Right atrium auricular region (tissue), 2 donors: ENCODE results near the gene CETP. TPM values are rescaled to one million over a fixed set of nuclear protein-coding genes. Genes with fewer than 3 reads are reported as not detected.

Experiments used
- DNase-seq: peaks from one replicate; pipeline ENCODE4 v3.0.0-alpha.2; 2019; ENCODE audit warnings: low spot score
- H3K27ac ChIP-seq, 2 donors: fragments of 200-600 bp; sonication (generic); 1 replicate in 1 of 2; 2 replicates in 1 of 2; pipeline ENCODE4 v1.5.1; 2016 to 2019
- H3K27me3 ChIP-seq, 2 donors: fragments of 200-600 bp; sonication (generic); one replicate each; pipeline versions ENCODE4 v1.5.1 to v1.6.0; 2017 to 2019
- H3K36me3 ChIP-seq: fragments of 200-600 bp; sonication (generic); one replicate; pipeline ENCODE4 v1.5.1; 2016
- H3K4me1 ChIP-seq, 2 donors: fragments of 200-600 bp; sonication (generic); one replicate each; pipeline versions ENCODE4 v1.5.1 to v1.6.0; 2017 to 2019
- H3K4me3 ChIP-seq, 2 donors: fragments of 200-600 bp; sonication (generic); 1 replicate in 1 of 2; 2 replicates in 1 of 2; pipeline ENCODE4 v1.5.1; 2017 to 2019; ENCODE audit warnings: mild to moderate bottlenecking in 1 of 2, moderate library complexity in 1 of 2
- H3K9me3 ChIP-seq, 2 donors: fragments of 200-600 bp; sonication (generic); one replicate each; pipeline ENCODE4 v1.5.1; 2019
- total RNA-seq, 2 donors: library from RNA; depleted of rRNA; stranded (reverse); fragments of >200 nt; gene quantifications; one replicate each; pipeline ENCODE4 v1.1.0, GENCODE V29; 2016
- TF ChIP-seq, protein P1 (sequence below), 2 donors: fragments of 200-600 bp; sonication (generic); IDR thresholded peaks; one replicate each; pipeline ENCODE4 v1.5.1; 2019; ENCODE audit warnings: antibody characterized with exemption in 2 of 2

CETP gene
- total RNA-seq, 2 donors from 2014 or later = not detected

DNA sequence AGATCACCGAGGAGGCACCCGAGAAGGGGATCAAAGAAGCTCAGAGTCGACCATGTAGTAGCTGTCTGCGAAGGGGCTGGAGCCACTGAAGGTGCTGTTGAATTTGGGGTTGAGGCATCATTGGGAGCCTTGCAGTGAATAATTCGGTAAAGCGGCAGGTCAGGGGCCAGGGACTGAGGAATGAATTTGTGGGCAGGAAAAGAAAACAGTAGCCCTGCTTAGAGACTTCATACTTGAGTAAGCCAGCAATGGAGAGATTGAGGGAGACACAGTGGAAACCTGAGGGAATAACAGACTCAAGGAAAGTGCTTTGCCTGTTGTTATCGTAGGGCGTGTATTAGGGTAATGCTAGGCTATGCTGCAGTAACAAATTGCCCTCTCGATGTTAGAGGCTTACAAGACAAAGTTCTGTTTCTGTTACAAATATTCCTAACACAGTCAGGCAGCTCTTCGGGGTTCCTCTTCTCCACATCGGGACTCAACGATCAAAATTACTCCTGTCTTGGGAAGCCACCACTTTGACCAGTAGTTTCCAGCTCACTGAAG, 43.2 kb upstream of the CETP start:
- H3K9me3 ChIP-seq = no peaks in the 10 kb centered on the region
- DNase-seq = no peak
- no peak overlapping the region for H3K4me3 ChIP-seq
- no peaks in the 10 kb centered on the region for H3K27me3 ChIP-seq
- H3K36me3 ChIP-seq = no peaks in the 10 kb centered on the region
- H3K27ac ChIP-seq = no peak overlapping the region
- TF ChIP-seq, protein P1, sequence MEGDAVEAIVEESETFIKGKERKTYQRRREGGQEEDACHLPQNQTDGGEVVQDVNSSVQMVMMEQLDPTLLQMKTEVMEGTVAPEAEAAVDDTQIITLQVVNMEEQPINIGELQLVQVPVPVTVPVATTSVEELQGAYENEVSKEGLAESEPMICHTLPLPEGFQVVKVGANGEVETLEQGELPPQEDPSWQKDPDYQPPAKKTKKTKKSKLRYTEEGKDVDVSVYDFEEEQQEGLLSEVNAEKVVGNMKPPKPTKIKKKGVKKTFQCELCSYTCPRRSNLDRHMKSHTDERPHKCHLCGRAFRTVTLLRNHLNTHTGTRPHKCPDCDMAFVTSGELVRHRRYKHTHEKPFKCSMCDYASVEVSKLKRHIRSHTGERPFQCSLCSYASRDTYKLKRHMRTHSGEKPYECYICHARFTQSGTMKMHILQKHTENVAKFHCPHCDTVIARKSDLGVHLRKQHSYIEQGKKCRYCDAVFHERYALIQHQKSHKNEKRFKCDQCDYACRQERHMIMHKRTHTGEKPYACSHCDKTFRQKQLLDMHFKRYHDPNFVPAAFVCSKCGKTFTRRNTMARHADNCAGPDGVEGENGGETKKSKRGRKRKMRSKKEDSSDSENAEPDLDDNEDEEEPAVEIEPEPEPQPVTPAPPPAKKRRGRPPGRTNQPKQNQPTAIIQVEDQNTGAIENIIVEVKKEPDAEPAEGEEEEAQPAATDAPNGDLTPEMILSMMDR (IDR thresholded peaks at IDR 0.05) = no peak
- peaks cover 0 to 26% of the 10 kb centered on the region in 2 donors for H3K4me1 ChIP-seq

- no peak for DNase-seq
- H3K4me1 ChIP-seq = peaks cover 0 to 25% of the 10 kb centered on the region in 2 donors
- H3K36me3 ChIP-seq = no peaks in the 10 kb centered on the region
- no peak overlapping the region for H3K27ac ChIP-seq
- no peaks in the 10 kb centered on the region for H3K27me3 ChIP-seq
- TF ChIP-seq, protein P1 (IDR thresholded peaks at IDR 0.05) = no peak
- H3K4me3 ChIP-seq = no peak overlapping the region
- no peaks in the 10 kb centered on the region for H3K9me3 ChIP-seq
Observed at GRCh38 chr16:56919099-56919800, 42.5 kb upstream of the CETP start.

- TF ChIP-seq, protein P1 (IDR thresholded peaks at IDR 0.05) = no peak
- Histone ChIP-seq H3K27me3 (no peaks in the 10 kb centered on the region), H3K36me3 (no peaks in the 10 kb centered on the region), H3K9me3 (no peaks in the 10 kb centered on the region), H3K27ac (no peak overlapping the region), H3K4me3 (no peak overlapping the region), H3K4me1 (peaks cover 0 to 10% of the 10 kb centered on the region in 2 donors)
- DNase-seq = no peak
Observed at GRCh38 chr16:56921571-56921970, 40.2 kb upstream of the CETP start.

GRCh38 chr16:56923481-56924091, 38.2 kb upstream of the CETP start:
- TF ChIP-seq, protein P1 (IDR thresholded peaks at IDR 0.05) = no peak

DNA sequence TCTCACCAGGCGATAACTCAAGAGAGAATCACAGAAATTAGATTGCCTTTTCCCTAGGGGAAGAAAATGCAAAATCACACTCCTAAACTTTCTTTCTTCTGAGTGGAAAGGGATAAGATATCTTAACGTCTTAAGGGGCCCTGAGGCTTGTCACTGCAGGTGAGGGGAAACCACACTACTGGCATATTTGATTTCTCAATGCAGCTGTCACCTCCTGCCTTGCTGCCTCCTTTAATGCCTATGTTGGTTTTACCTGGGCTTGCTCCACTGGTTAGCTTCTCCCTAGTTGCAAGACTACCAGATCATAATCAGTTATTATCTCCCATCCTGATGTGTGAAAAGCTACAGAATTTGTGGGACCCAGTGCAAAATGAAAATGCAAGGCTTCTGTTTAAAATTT, 34.3 kb upstream of the CETP start:
- no peak overlapping the region for H3K4me3 ChIP-seq
- TF ChIP-seq, protein P1 (IDR thresholded peaks at IDR 0.05) = no peak
- H3K4me1 ChIP-seq = peaks cover 0 to 12% of the 10 kb centered on the region in 2 donors
- no peak for DNase-seq
- H3K36me3 ChIP-seq = no peaks in the 10 kb centered on the region
- H3K9me3 ChIP-seq = no peaks in the 10 kb centered on the region
- H3K27me3 ChIP-seq = no peaks in the 10 kb centered on the region
- no peak overlapping the region for H3K27ac ChIP-seq

More at GRCh38 chr16:56923481-56924091, 38.2 kb upstream of the CETP start:
- H3K36me3 ChIP-seq = no peaks in the 10 kb centered on the region
- no peak overlapping the region for H3K27ac ChIP-seq
- H3K4me3 ChIP-seq = no peak overlapping the region
- DNase-seq = no peak
- no peaks in the 10 kb centered on the region for H3K4me1 ChIP-seq
- no peaks in the 10 kb centered on the region for H3K9me3 ChIP-seq
- no peaks in the 10 kb centered on the region for H3K27me3 ChIP-seq
